SU-DHL-6 (cell line): ENCODE results near the gene RPS28.

Experiments
- EZH2phosphoT487 ChIP-seq: fragments of 200-600 bp; sonication (generic), shearing (Covaris generic); conservative IDR thresholded peaks from 2 replicates; pipeline ENCODE4 v1.6.1; 2018; ENCODE audit warnings: mild to moderate bottlenecking, antibody characterized with exemption, low read length, moderate library complexity, mixed read lengths
- TF ChIP-seq, protein P1 (sequence below): fragments of 200-600 bp; sonication (generic); IDR thresholded peaks from one replicate; pipeline ENCODE4 v1.5.1; 2017; ENCODE audit warnings: antibody characterized with exemption, mild to moderate bottlenecking, low read length, moderate library complexity; ENCODE audit not compliant: insufficient read depth, poor library complexity, severe bottlenecking

DNA sequence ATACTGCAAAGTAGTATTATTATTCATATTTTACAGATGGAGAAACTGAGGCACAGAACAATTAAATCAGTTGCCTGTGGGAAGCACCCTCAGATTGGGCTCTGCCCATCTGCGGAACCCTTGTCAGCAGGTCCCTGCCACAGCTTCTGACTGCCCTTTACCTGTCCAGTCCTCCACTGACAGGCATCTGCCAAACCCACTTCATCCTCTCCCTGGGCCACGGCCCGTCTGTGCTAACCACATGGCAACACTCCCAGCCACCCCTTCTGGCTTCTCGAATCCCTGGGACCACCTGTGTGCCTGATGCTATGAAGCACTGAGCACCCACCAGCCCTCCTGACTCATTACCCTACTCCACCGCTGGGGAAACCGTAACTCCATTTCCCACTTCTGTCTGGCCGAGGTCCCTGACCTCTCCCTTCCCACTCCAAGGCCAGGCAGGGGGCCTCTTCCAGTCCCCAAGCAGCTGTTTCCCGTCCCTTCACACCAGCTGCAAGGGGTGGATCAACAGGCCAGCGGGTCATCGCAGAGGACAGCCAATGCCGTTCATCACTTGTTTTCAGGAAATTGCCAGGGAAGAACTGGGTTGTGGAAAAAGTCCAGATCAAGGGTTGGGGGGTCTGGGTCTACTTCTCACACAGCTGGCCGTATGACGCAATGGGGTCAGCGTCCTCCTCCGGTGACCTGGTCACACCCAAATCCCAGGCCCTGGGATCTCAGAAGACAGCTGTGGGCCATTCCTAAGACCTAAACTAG, 19.2 kb downstream of the RPS28 start:
- TF ChIP-seq, protein P1, sequence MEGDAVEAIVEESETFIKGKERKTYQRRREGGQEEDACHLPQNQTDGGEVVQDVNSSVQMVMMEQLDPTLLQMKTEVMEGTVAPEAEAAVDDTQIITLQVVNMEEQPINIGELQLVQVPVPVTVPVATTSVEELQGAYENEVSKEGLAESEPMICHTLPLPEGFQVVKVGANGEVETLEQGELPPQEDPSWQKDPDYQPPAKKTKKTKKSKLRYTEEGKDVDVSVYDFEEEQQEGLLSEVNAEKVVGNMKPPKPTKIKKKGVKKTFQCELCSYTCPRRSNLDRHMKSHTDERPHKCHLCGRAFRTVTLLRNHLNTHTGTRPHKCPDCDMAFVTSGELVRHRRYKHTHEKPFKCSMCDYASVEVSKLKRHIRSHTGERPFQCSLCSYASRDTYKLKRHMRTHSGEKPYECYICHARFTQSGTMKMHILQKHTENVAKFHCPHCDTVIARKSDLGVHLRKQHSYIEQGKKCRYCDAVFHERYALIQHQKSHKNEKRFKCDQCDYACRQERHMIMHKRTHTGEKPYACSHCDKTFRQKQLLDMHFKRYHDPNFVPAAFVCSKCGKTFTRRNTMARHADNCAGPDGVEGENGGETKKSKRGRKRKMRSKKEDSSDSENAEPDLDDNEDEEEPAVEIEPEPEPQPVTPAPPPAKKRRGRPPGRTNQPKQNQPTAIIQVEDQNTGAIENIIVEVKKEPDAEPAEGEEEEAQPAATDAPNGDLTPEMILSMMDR = no peak
- TF ChIP-seq EZH2phosphoT487 = no peak
